Superior temporal gyrus (tissue), 1 donor: Measurements from ENCODE around the gene WNT8A.

Source experiments
- DNase-seq: peaks from one replicate; pipeline ENCODE4 v3.0.0-alpha.2; 2016; ENCODE audit errors: extremely low spot score

The WNT8A gene

DNA sequence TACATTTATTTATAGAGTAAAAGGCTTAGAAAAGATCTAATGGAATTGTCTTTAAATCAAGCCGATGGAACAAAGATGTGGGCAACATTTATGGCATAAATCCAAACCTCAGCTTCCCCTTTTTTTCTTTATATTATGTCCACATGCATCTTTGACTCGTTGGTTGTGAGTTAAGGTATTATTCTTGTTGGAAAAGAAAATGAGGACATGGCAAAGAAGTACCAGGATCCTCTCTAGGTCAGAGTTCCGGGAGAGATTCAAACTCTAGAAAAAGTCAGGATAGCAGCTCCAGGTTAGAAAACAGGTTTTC, 55.9 kb downstream of the WNT8A start:
- DNase-seq, result no peak

DNA sequence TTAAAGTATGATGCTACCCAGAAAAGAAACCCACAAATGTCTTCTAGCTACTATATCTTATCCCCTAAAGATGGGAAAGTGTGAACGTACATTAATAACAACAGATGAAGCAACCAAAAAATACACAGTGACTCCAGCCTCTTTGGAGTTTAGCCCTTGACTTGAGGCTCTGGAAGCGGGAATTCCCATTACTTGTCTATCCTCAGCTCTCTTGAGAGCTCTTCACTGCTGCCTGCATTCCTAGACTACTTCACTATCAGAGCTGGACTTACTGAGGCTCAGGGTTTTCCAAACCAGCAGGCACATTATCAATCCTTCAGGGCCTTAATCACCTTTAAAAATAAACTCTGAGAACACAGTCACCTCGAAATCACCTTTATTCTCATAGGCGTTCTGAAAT, 56.4 kb downstream of the WNT8A start:
- DNase-seq, result no peak
